HepG2 (cell line): ENCODE results near the gene TMEM200B.

ENCODE experiments used
- CBX1 ChIP-seq: IDR thresholded peaks from one replicate; pipeline ENCODE4 v1.6.1; 2016; ENCODE audit warnings: antibody characterized with exemption, low read depth
- EZH2 ChIP-seq: conservative IDR thresholded peaks from 2 replicates; pipeline ENCODE4 v1.6.1; 2012; ENCODE audit warnings: mild to moderate bottlenecking, low read depth, low read length, moderate library complexity
- POLR2AphosphoS5 ChIP-seq: IDR thresholded peaks from 2 replicates; pipeline ENCODE4 v1.6.1; 2012; ENCODE audit warnings: low read depth, low read length

GRCh38 chr1:29083317-29084195 lies 40.1 kb downstream of the TMEM200B start:
- TF ChIP-seq EZH2, result no peak
- TF ChIP-seq CBX1, result no peak
- TF ChIP-seq POLR2AphosphoS5, result no peak
